Adrenal gland (tissue), 5 donors: Measurements from ENCODE around the gene ZNF208.
A peak's percentile ranks its signal among the peaks of the same experiment; 100 is the strongest.
"Not testable (repeated sequence)": the region's sequence is repeated elsewhere in the genome, so short reads cannot be mapped to it uniquely, and the experiment has no call there.

ENCODE experiments used
- POLR2A ChIP-seq, 2 donors: fragments of 450-650 bp; IDR thresholded peaks; one replicate each; pipeline ENCODE4 v1.6.1; 2017; ENCODE audit warnings: antibody characterized with exemption in 2 of 2, mild to moderate bottlenecking in 2 of 2, moderate library complexity in 1 of 2
- TF ChIP-seq, protein P1 (sequence below), 6 experiments: fragments of 450-650 bp in 4 of 6; fragments of 200-600 bp in 2 of 6; sonication (generic) in 1 of 6; IDR thresholded peaks; 1 replicate in 5 of 6; 2 replicates in 1 of 6; pipeline versions ENCODE4 v1.5.1 to v1.8.0; 2016 to 2021; ENCODE audit warnings: antibody characterized with exemption in 6 of 6, mild to moderate bottlenecking in 2 of 6, moderate library complexity in 1 of 6
- donor health status: DM: no; HTN: no; CAD: no.

DNA sequence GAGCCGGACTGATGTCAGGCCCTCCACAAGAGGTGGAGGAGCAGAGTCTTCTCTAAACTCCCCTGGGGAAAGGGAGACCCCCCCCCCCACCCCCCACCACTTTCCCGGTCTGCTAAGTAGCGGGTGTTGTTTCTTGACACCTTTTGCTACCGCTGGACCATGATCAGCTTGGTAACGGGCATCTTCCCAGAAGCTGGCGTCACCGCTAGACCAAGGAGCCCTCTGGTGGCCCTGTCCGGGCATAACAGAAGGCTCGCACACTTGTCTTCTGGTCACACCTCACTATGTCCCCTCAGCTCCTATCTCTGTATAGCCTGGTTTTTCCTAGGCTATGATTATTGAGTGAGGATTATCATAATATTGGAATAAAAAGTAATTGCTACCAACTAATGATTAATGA, 120.7 kb downstream of the ZNF208 start:
- TF ChIP-seq, protein P1, sequence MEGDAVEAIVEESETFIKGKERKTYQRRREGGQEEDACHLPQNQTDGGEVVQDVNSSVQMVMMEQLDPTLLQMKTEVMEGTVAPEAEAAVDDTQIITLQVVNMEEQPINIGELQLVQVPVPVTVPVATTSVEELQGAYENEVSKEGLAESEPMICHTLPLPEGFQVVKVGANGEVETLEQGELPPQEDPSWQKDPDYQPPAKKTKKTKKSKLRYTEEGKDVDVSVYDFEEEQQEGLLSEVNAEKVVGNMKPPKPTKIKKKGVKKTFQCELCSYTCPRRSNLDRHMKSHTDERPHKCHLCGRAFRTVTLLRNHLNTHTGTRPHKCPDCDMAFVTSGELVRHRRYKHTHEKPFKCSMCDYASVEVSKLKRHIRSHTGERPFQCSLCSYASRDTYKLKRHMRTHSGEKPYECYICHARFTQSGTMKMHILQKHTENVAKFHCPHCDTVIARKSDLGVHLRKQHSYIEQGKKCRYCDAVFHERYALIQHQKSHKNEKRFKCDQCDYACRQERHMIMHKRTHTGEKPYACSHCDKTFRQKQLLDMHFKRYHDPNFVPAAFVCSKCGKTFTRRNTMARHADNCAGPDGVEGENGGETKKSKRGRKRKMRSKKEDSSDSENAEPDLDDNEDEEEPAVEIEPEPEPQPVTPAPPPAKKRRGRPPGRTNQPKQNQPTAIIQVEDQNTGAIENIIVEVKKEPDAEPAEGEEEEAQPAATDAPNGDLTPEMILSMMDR (IDR thresholded peaks at IDR 0.05) = peak; percentile 19 to 49 (median 34)
- not testable (repeated sequence) for TF ChIP-seq POLR2A (IDR thresholded peaks at IDR 0.05)
